MM.1S (cell line): ENCODE data around the gene CLMN.

Source experiments
- DNase-seq: peaks from one replicate; pipeline ENCODE4 v3.0.0-alpha.2; 2015
- H2AFZ ChIP-seq: fragments of 300-600 bp; sonication (generic); 2 replicates; pipeline ENCODE4 v1.6.0; 2016; ENCODE audit warnings: antibody characterized with exemption, low read length
- H3F3A ChIP-seq: fragments of 300-600 bp; sonication (generic); 2 replicates; pipeline ENCODE4 v1.6.1; 2016; ENCODE audit warnings: mild to moderate bottlenecking, antibody characterized with exemption, low read length, moderate library complexity, mixed read lengths; ENCODE audit not compliant: insufficient read depth
- H3K27ac ChIP-seq: fragments of 300-600 bp; sonication (generic); 2 replicates; pipeline ENCODE4 v1.5.1; 2016; ENCODE audit warnings: mild to moderate bottlenecking, low read length
- H3K27me3 ChIP-seq: fragments of 300-600 bp; sonication (generic); replicated peaks from 2 replicates; pipeline ENCODE4 v1.6.0; 2016; ENCODE audit warnings: low read length; ENCODE audit not compliant: insufficient read depth
- H3K36me3 ChIP-seq: fragments of 300-600 bp; sonication (generic); replicated peaks from 2 replicates; pipeline ENCODE4 v1.6.1; 2016; ENCODE audit warnings: mild to moderate bottlenecking, low read length, mixed read lengths; ENCODE audit not compliant: insufficient read depth
- H3K4me1 ChIP-seq: fragments of 300-600 bp; sonication (generic); 2 replicates; pipeline ENCODE4 v1.6.1; 2016; ENCODE audit warnings: low read length, mixed read lengths
- H3K4me2 ChIP-seq: fragments of 300-600 bp; sonication (generic); 2 replicates; pipeline ENCODE4 v1.6.0; 2016; ENCODE audit warnings: low read depth, low read length
- H3K4me3 ChIP-seq: fragments of 300-600 bp; sonication (generic); 2 replicates; pipeline ENCODE4 v1.5.1; 2016; ENCODE audit warnings: low read length, mixed read lengths
- H3K79me2 ChIP-seq: fragments of 300-600 bp; sonication (generic); 2 replicates; pipeline ENCODE4 v1.6.1; 2016; ENCODE audit warnings: mixed run types, low read length, mixed read lengths
- H3K9ac ChIP-seq: fragments of 300-600 bp; sonication (generic); 2 replicates; pipeline ENCODE4 v1.6.1; 2016; ENCODE audit warnings: low read length, mixed read lengths
- H3K9me2 ChIP-seq: fragments of 300-600 bp; sonication (generic); replicated peaks from 2 replicates; pipeline ENCODE4 v1.6.1; 2016; ENCODE audit warnings: mild to moderate bottlenecking, low read length, mixed read lengths; ENCODE audit not compliant: insufficient read depth
- H3K9me3 ChIP-seq: fragments of 300-600 bp; sonication (generic); replicated peaks from 2 replicates; pipeline ENCODE4 v1.6.1; 2016; ENCODE audit warnings: mild to moderate bottlenecking, low read length, mixed read lengths; ENCODE audit not compliant: insufficient read depth
- H4K20me1 ChIP-seq: fragments of 300-600 bp; sonication (generic); 2 replicates; pipeline ENCODE4 v1.6.1; 2016; ENCODE audit warnings: mild to moderate bottlenecking, low read length, moderate library complexity, mixed read lengths; ENCODE audit not compliant: insufficient read depth
- CTCF ChIP-seq: fragments of 300-600 bp; sonication (generic); IDR thresholded peaks from 2 replicates; pipeline ENCODE4 v1.5.1; 2016; ENCODE audit warnings: antibody characterized with exemption, low read length, mixed read lengths
- EZH2 ChIP-seq: fragments of 300-600 bp; sonication (generic); optimal IDR thresholded peaks from 2 replicates; pipeline ENCODE3; 2017; ENCODE audit warnings: low read depth, mild to moderate bottlenecking, antibody characterized with exemption, low read length, mixed read lengths
- EZH2phosphoT487 ChIP-seq: fragments of 300-600 bp; sonication (generic); IDR thresholded peaks from 2 replicates; pipeline ENCODE4 v1.6.1; 2018; ENCODE audit warnings: antibody characterized with exemption, low read length

CLMN gene

GRCh38 chr14:95174184-95174792, 145.4 kb downstream of the CLMN start:
- H3F3A ChIP-seq, result no peaks in the 10 kb centered on the region
- no peak for TF ChIP-seq CTCF
- no peak overlapping the region for H3K4me2 ChIP-seq
- no peak overlapping the region for H2AFZ ChIP-seq
- DNase-seq, result no peak
- H3K27ac ChIP-seq, result no peak overlapping the region
- no peaks in the 10 kb centered on the region for H3K36me3 ChIP-seq
- H4K20me1 ChIP-seq, result no peaks in the 10 kb centered on the region
- no peaks in the 10 kb centered on the region for H3K79me2 ChIP-seq
- no peaks in the 10 kb centered on the region for H3K27me3 ChIP-seq
- no peaks in the 10 kb centered on the region for H3K9me2 ChIP-seq
- H3K9ac ChIP-seq, result no peak overlapping the region
- H3K9me3 ChIP-seq, result no peaks in the 10 kb centered on the region
- H3K4me1 ChIP-seq, result no peaks in the 10 kb centered on the region
- H3K4me3 ChIP-seq, result no peak overlapping the region

GRCh38 chr14:95173518-95173917, 146.2 kb downstream of the CLMN start:
- H3K9ac ChIP-seq, result no peak overlapping the region
- H3K4me2 ChIP-seq, result no peak overlapping the region
- H3K27me3 ChIP-seq, result no peaks in the 10 kb centered on the region
- no peaks in the 10 kb centered on the region for H3K9me2 ChIP-seq
- no peaks in the 10 kb centered on the region for H3F3A ChIP-seq
- H4K20me1 ChIP-seq, result no peaks in the 10 kb centered on the region
- H3K9me3 ChIP-seq, result no peaks in the 10 kb centered on the region
- DNase-seq, result no peak
- no peak overlapping the region for H3K4me3 ChIP-seq
- no peak overlapping the region for H3K27ac ChIP-seq
- TF ChIP-seq CTCF (no peak), EZH2phosphoT487 (no peak), EZH2 (no peak)
- H2AFZ ChIP-seq, result no peak overlapping the region
- no peaks in the 10 kb centered on the region for H3K36me3 ChIP-seq
- no peaks in the 10 kb centered on the region for H3K79me2 ChIP-seq
- no peaks in the 10 kb centered on the region for H3K4me1 ChIP-seq

- no peaks in the 10 kb centered on the region for H3K9me2 ChIP-seq
- H3K4me3 ChIP-seq, result no peak overlapping the region
- no peak overlapping the region for H3K27ac ChIP-seq
- no peaks in the 10 kb centered on the region for H4K20me1 ChIP-seq
- H3K4me2 ChIP-seq, result no peak overlapping the region
- H3K9me3 ChIP-seq, result no peaks in the 10 kb centered on the region
- no peaks in the 10 kb centered on the region for H3K4me1 ChIP-seq
- no peaks in the 10 kb centered on the region for H3F3A ChIP-seq
- H3K79me2 ChIP-seq, result no peaks in the 10 kb centered on the region
- no peaks in the 10 kb centered on the region for H3K36me3 ChIP-seq
- no peaks in the 10 kb centered on the region for H3K27me3 ChIP-seq
- no peak overlapping the region for H3K9ac ChIP-seq
- TF ChIP-seq EZH2phosphoT487 (no peak), CTCF (no peak), EZH2 (no peak)
- DNase-seq, result no peak
- H2AFZ ChIP-seq, result no peak overlapping the region
Measured at GRCh38 chr14:95167177-95167576, 152.5 kb downstream of the CLMN start.
